NB4 (cell line): ENCODE data around the gene ATAD1.
A peak's percentile ranks its signal among the peaks of the same experiment; 100 is the strongest.
"Not testable (repeated sequence)": the region's sequence is repeated elsewhere in the genome, so short reads cannot be mapped to it uniquely, and the experiment has no call there.

Experiments
- DNase-seq: peaks from one replicate; pipeline ENCODE4 v3.0.0; 2010; ENCODE audit warnings: low read depth
- H3K4me3 ChIP-seq: one replicate; pipeline ENCODE4 v1.5.1; 2011; ENCODE audit warnings: mild to moderate bottlenecking, low read depth, low read length, moderate library complexity
- CTCF ChIP-seq: IDR thresholded peaks from one replicate; pipeline ENCODE4 v1.5.1; 2012; ENCODE audit warnings: low read depth, low read length
- MAX ChIP-seq: IDR thresholded peaks from 2 replicates; pipeline ENCODE4 v1.6.1; 2011; ENCODE audit warnings: low read depth, low read length
- MYC ChIP-seq: IDR thresholded peaks from 2 replicates; pipeline ENCODE4 v1.6.1; 2011; ENCODE audit warnings: low read depth, low read length
- POLR2A ChIP-seq: IDR thresholded peaks from 2 replicates; pipeline ENCODE4 v1.6.1; 2011; ENCODE audit warnings: mild to moderate bottlenecking; ENCODE audit not compliant: insufficient read length; ENCODE audit errors: extremely low read depth

Gene ATAD1

GRCh38 chr10:87816163-87816897 is 1.7 kb downstream of the ATAD1 start:
- DNase-seq, result peak; percentile 25
- H3K4me3 ChIP-seq, result peak overlapping the region; percentile 76
- TF ChIP-seq MYC (no peak), MAX (no peak), POLR2A (no peak), CTCF (no peak)

GRCh38 chr10:87804939-87805569 is 13.0 kb downstream of the ATAD1 start:
- no peak overlapping the region for H3K4me3 ChIP-seq
- DNase-seq, result no peak
- TF ChIP-seq POLR2A (no peak), MYC (no peak), CTCF (no peak), MAX (no peak)

GRCh38 chr10:87803831-87804230 is 14.2 kb downstream of the ATAD1 start:
- TF ChIP-seq MAX (no peak), MYC (no peak)
- H3K4me3 ChIP-seq, result no peak overlapping the region
- DNase-seq, result no peak

- no peak for DNase-seq
- no peak for TF ChIP-seq POLR2A
- TF ChIP-seq CTCF, result no peak
- TF ChIP-seq MYC, result no peak
- TF ChIP-seq MAX, result no peak
Observed at GRCh38 chr10:87803328-87803727, 14.7 kb downstream of the ATAD1 start.

GRCh38 chr10:87801813-87802435 is 16.1 kb downstream of the ATAD1 start:
- not testable (repeated sequence) for DNase-seq, H3K4me3 ChIP-seq

More at GRCh38 chr10:87803328-87803727, 14.7 kb downstream of the ATAD1 start:
- H3K4me3 ChIP-seq, result no peak overlapping the region

GRCh38 chr10:87799860-87800259 is 18.2 kb downstream of the ATAD1 start:
- TF ChIP-seq CTCF (no peak), MAX (no peak), POLR2A (no peak), MYC (no peak)
- DNase-seq, result peak; percentile 32
- H3K4me3 ChIP-seq, result no peak overlapping the region

- no peak overlapping the region for H3K4me3 ChIP-seq
- peak; percentile 16 for DNase-seq
- TF ChIP-seq MYC (no peak), CTCF (no peak), MAX (no peak), POLR2A (no peak)
Observed at GRCh38 chr10:87798082-87798481, 19.9 kb downstream of the ATAD1 start.
